GM18508 (cell line): ENCODE data around the gene SCN10A.

Experiments
- ATAC-seq: cut with Tn5 transposase; IDR thresholded peaks from one replicate; pipeline ENCODE4 v1.9.1; 2021; ENCODE audit warnings: moderate number of reproducible peaks; ENCODE audit not compliant: insufficient read depth, unreplicated experiment

Gene SCN10A

GRCh38 chr3:38723569-38724391 is 92.2 kb downstream of the SCN10A start:
- ATAC-seq = no peak

- ATAC-seq = no peak
Measured at GRCh38 chr3:38722781-38723568, 93.0 kb downstream of the SCN10A start.

GRCh38 chr3:38721207-38721772 is 94.7 kb downstream of the SCN10A start:
- no peak for ATAC-seq

- no peak for ATAC-seq
Measured at GRCh38 chr3:38720465-38720864, 95.6 kb downstream of the SCN10A start.

GRCh38 chr3:38717355-38718240 is 98.4 kb downstream of the SCN10A start:
- no peak for ATAC-seq

- no peak for ATAC-seq
Measured at GRCh38 chr3:38713121-38713520, 102.9 kb downstream of the SCN10A start.

- ATAC-seq = no peak
Measured at GRCh38 chr3:38711321-38711720, 104.7 kb downstream of the SCN10A start.

GRCh38 chr3:38707730-38708129 is 108.3 kb downstream of the SCN10A start:
- ATAC-seq = no peak

- no peak for ATAC-seq
Measured at GRCh38 chr3:38706961-38707360, 109.1 kb downstream of the SCN10A start.

- ATAC-seq = no peak
Measured at GRCh38 chr3:38702231-38702630, 113.8 kb downstream of the SCN10A start.

GRCh38 chr3:38698760-38699159 is 117.3 kb downstream of the SCN10A start:
- ATAC-seq = no peak

GRCh38 chr3:38698061-38698460 is 118.0 kb downstream of the SCN10A start:
- no peak for ATAC-seq

- no peak for ATAC-seq
Measured at GRCh38 chr3:38696034-38696433, 120.0 kb downstream of the SCN10A start.

- no peak for ATAC-seq
Measured at GRCh38 chr3:38690185-38690584, 125.8 kb downstream of the SCN10A start.

GRCh38 chr3:38689774-38690173 is 126.2 kb downstream of the SCN10A start:
- ATAC-seq = no peak

- no peak for ATAC-seq
Measured at GRCh38 chr3:38689346-38689745, 126.7 kb downstream of the SCN10A start.

- ATAC-seq = no peak
Measured at GRCh38 chr3:38687321-38687720, 128.7 kb downstream of the SCN10A start.

GRCh38 chr3:38684546-38684945 is 131.5 kb downstream of the SCN10A start:
- no peak for ATAC-seq

GRCh38 chr3:38669668-38670067 is 146.3 kb downstream of the SCN10A start:
- ATAC-seq = no peak

- no peak for ATAC-seq
Measured at GRCh38 chr3:38662544-38662943, 153.5 kb downstream of the SCN10A start.
